Panc1 (cell line): ENCODE measurements around the gene LRRC8C. TPM values are rescaled to one million over a fixed set of nuclear protein-coding genes. Genes with fewer than 3 reads are reported as not detected.

Experiments
- ATAC-seq: fragments of 200-7000 bp; cut with Tn5 transposase; 2 replicates; pipeline ENCODE4 v1.9.1; 2020; ENCODE audit warnings: mild to moderate bottlenecking, moderate library complexity
- BruUV-seq: library from RNA; stranded (reverse); fragments of 400-500 nt; replicated peaks from 2 replicates; lab custom pipeline; 2021; lab: Mats Ljungman, UMichigan
- CTCF ChIA-PET: fragments of 300-600 bp; sonication (Branson Sonifier 250); formaldehyde crosslinking; loops from one replicate; lab custom pipeline; 2022; ENCODE audit warnings: antibody characterized with exemption; lab: Charles Lee
- POLR2A ChIA-PET: fragments of 300-600 bp; sonication (Branson Sonifier 250); formaldehyde crosslinking; loops from one replicate; lab custom pipeline; 2022; ENCODE audit warnings: antibody characterized with exemption; lab: Charles Lee
- DNase-seq: peaks from one replicate; pipeline ENCODE4 v3.0.0-alpha.2; 2010; ENCODE audit warnings: low read depth, low spot score
- H3K27ac ChIP-seq: 2 replicates; pipeline ENCODE4 v1.5.1; 2011; ENCODE audit warnings: mild to moderate bottlenecking, low read length, inconsistent platforms
- H3K27me3 ChIP-seq: fragments of 200-500 bp; sonication (Bioruptor generic); 2 replicates; pipeline ENCODE4 v1.6.0; 2014; ENCODE audit warnings: low read length, inconsistent platforms; ENCODE audit not compliant: control insufficient read depth, insufficient read depth
- H3K36me3 ChIP-seq: fragments of 200-500 bp; sonication (Bioruptor generic); 2 replicates; pipeline ENCODE4 v1.5.1; 2014; ENCODE audit warnings: inconsistent platforms, mild to moderate bottlenecking, low read length, moderate library complexity; ENCODE audit not compliant: control insufficient read depth, insufficient read depth
- H3K4me1 ChIP-seq: 2 replicates; pipeline ENCODE4 v1.5.1; 2011; ENCODE audit warnings: inconsistent platforms, mild to moderate bottlenecking, low read length, moderate library complexity; ENCODE audit not compliant: control insufficient read depth, insufficient read depth
- H3K4me3 ChIP-seq, 2 experiments: 2 replicates each; pipeline ENCODE4 v1.5.1; 2011 to 2012; ENCODE audit warnings: low read depth in 2 of 2, low read length in 2 of 2, mild to moderate bottlenecking in 2 of 2, inconsistent platforms in 1 of 2, moderate library complexity in 1 of 2
- H3K9me3 ChIP-seq: fragments of 200-500 bp; sonication (Bioruptor generic); 2 replicates; pipeline ENCODE4 v1.5.1; 2014; ENCODE audit warnings: low read depth, mild to moderate bottlenecking, inconsistent platforms, low read length, moderate library complexity; ENCODE audit not compliant: control insufficient read depth, insufficient read depth
- POLR2AphosphoS5 ChIP-seq: IDR thresholded peaks from 2 replicates; pipeline ENCODE4 v1.6.1; 2012; ENCODE audit warnings: mild to moderate bottlenecking, low read depth, low read length, moderate library complexity
- SIN3A ChIP-seq: IDR thresholded peaks from 2 replicates; pipeline ENCODE4 v1.6.1; 2012; ENCODE audit warnings: low read depth, mild to moderate bottlenecking, low read length, moderate library complexity, borderline replicate concordance; ENCODE audit not compliant: insufficient read depth
- TCF7L2 ChIP-seq: IDR thresholded peaks from 2 replicates; pipeline ENCODE4 v1.6.1; 2011; ENCODE audit warnings: mild to moderate bottlenecking, low read depth, low read length, inconsistent platforms
- in situ Hi-C: cut with HindIII; loops from 2 replicates; pipeline ENCODE4 v1.10.0; 2016; ENCODE audit warnings: low sequenced_read_pairs, low pct_unique_long_range_greater_than_20kb
- intact Hi-C: fragments of 100-400 bp; cut with micrococcal nuclease; formaldehyde crosslinking; loops from one replicate; pipeline ENCODE4 v1.10.0; 2022; ENCODE audit not compliant: unreplicated experiment
- total RNA-seq: library from RNA; stranded (reverse); gene quantifications from one replicate; pipeline ENCODE4 v1.2.1, GENCODE V29; 2021; ENCODE audit not compliant: unreplicated experiment
- TF ChIP-seq, protein P1 (sequence below), 2 experiments: IDR thresholded peaks; 2 replicates each; pipeline ENCODE4 v1.6.1; 2011 to 2012; ENCODE audit warnings: low read depth in 2 of 2, control low read depth in 1 of 2, low read length in 1 of 2, mild to moderate bottlenecking in 1 of 2, moderate library complexity in 1 of 2; ENCODE audit not compliant: insufficient read depth in 1 of 2
- TF ChIP-seq, protein P2 (sequence below): fragments of 450-650 bp; IDR thresholded peaks from 2 replicates; pipeline ENCODE4 v1.5.1; 2017; ENCODE audit warnings: mild to moderate bottlenecking

LRRC8C gene
- total RNA-seq, 1 experiment from 2014 or later = 17.1 TPM

DNA sequence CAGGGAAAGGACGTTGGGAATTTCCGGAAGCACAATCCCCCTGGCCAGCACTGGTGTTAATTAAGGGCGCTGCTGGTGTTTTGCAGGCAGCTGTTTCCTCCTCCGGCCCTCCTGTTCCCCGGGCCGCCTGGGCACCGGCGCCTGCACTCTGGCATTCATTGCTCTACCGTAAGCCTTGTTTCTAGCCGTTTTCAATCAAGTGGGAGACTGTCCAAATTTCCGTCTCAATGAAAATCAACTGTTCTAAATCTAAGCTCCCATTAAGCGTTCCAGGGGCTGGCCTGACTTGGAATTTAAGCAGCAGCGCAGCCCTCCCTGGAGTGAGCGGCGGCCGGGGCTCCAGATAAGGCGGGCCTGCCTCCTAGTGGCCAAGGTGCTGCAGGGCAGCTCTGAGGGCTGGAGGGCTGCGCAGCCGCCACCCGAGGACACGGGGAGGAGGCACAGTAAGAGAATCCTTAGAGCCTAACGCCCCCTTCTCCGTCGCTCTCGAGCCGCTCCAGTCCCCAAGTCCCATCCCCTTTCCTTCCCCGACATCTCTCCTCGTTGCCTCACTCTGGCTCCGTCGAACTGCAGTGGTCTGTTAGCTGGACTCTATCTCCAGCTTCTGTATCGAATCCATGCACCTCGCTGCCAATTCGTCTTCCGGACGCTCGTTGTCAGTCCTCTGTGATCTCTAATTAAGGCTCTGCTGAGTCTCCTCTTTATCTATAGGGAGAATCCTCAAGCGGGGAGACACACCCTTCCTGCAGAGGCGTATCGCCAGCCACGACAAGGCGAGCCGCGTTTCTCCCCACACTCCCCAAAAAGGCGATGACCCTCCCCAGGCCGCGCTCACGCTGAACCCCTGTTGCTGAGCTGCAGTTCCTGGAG is 130.1 kb downstream of the LRRC8C start:
- no peaks in the 10 kb centered on the region for H3K9me3 ChIP-seq
- peak overlapping the region; percentile 48 to 84 for H3K4me3 ChIP-seq
- peaks cover 5% of the 10 kb centered on the region for H3K4me1 ChIP-seq
- H3K27ac ChIP-seq = peak overlapping the region; percentile 36; the same call in 1 of the 2 replicates
- ChIA-PET CTCF (interaction anchor here (0.6 to 2.6 kb wide), 11 partner anchors 20 to 1258 kb away, joined by 3 to 28 read pairs (median 4); partner anchors contain the start of gene LRRC8C), POLR2A (no interaction called here)
- TF ChIP-seq, protein P1, sequence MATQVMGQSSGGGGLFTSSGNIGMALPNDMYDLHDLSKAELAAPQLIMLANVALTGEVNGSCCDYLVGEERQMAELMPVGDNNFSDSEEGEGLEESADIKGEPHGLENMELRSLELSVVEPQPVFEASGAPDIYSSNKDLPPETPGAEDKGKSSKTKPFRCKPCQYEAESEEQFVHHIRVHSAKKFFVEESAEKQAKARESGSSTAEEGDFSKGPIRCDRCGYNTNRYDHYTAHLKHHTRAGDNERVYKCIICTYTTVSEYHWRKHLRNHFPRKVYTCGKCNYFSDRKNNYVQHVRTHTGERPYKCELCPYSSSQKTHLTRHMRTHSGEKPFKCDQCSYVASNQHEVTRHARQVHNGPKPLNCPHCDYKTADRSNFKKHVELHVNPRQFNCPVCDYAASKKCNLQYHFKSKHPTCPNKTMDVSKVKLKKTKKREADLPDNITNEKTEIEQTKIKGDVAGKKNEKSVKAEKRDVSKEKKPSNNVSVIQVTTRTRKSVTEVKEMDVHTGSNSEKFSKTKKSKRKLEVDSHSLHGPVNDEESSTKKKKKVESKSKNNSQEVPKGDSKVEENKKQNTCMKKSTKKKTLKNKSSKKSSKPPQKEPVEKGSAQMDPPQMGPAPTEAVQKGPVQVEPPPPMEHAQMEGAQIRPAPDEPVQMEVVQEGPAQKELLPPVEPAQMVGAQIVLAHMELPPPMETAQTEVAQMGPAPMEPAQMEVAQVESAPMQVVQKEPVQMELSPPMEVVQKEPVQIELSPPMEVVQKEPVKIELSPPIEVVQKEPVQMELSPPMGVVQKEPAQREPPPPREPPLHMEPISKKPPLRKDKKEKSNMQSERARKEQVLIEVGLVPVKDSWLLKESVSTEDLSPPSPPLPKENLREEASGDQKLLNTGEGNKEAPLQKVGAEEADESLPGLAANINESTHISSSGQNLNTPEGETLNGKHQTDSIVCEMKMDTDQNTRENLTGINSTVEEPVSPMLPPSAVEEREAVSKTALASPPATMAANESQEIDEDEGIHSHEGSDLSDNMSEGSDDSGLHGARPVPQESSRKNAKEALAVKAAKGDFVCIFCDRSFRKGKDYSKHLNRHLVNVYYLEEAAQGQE (IDR thresholded peaks at IDR 0.05; ENCODE audit: insufficient read depth in 1 of 2, low read depth in 2 of 2, low read length in 1 of 2) = 0 out of 4 replicates have a peak, but pooled peaks of 1 of the 2 experiments have one; percentile 42
- TF ChIP-seq, protein P2, sequence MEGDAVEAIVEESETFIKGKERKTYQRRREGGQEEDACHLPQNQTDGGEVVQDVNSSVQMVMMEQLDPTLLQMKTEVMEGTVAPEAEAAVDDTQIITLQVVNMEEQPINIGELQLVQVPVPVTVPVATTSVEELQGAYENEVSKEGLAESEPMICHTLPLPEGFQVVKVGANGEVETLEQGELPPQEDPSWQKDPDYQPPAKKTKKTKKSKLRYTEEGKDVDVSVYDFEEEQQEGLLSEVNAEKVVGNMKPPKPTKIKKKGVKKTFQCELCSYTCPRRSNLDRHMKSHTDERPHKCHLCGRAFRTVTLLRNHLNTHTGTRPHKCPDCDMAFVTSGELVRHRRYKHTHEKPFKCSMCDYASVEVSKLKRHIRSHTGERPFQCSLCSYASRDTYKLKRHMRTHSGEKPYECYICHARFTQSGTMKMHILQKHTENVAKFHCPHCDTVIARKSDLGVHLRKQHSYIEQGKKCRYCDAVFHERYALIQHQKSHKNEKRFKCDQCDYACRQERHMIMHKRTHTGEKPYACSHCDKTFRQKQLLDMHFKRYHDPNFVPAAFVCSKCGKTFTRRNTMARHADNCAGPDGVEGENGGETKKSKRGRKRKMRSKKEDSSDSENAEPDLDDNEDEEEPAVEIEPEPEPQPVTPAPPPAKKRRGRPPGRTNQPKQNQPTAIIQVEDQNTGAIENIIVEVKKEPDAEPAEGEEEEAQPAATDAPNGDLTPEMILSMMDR = peak; percentile 100
- TF ChIP-seq POLR2AphosphoS5 (no peak), SIN3A (peak; percentile 74; the same call in 1 of the 2 replicates)
- in situ Hi-C loops (no loop called here), intact Hi-C loops (loop anchor here (1.0 kb wide), 2 partner anchors 130 to 280 kb away; partner anchors contain the start of gene LRRC8C)
- ATAC-seq (peak; percentile 100), DNase-seq (peak; percentile 48)
- peaks cover 3% of the 10 kb centered on the region; the same call in 1 of the 2 replicates for H3K27me3 ChIP-seq
- no TSS peak for BruUV-seq
- no peaks in the 10 kb centered on the region for H3K36me3 ChIP-seq

DNA sequence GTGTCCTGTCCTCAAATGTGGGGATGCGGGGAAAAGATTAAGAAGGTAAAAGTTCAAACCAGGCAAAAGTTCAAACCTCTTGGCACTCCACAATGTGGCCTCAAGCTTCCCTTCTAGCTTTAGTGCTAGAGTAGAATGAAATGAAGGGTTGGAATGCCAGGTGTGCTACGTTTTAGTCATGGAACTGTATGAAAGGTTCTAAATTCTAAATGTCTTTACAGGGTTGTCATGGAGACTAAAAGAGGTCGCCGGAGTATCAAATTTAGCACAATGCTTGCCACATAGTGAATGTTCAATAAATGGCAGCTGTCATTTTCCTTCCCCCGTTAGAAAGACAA is 130.7 kb downstream of the LRRC8C start:
- intact Hi-C loops (loop anchor here (1.0 kb wide), 2 partner anchors 130 to 280 kb away; partner anchors contain the start of gene LRRC8C), in situ Hi-C loops (no loop called here)
- peaks cover 5% of the 10 kb centered on the region for H3K4me1 ChIP-seq
- ChIA-PET CTCF (interaction anchor here (0.6 to 2.6 kb wide), 9 partner anchors 11 to 281 kb away, joined by 3 to 28 read pairs (median 7); partner anchors contain the start of gene LRRC8C), POLR2A (no interaction called here)
- H3K27ac ChIP-seq = peak overlapping the region; percentile 36; the same call in 1 of the 2 replicates
- no TSS peak for BruUV-seq
- H3K4me3 ChIP-seq = peak overlapping the region; percentile 48 to 84
- TF ChIP-seq SIN3A (no peak), TCF7L2 (no peak)
- TF ChIP-seq, protein P1 (IDR thresholded peaks at IDR 0.05; ENCODE audit: insufficient read depth in 1 of 2, low read depth in 2 of 2, low read length in 1 of 2) = no peak
- ATAC-seq (peak; percentile 12), DNase-seq (no peak)
- peaks cover 6% of the 10 kb centered on the region; the same call in 1 of the 2 replicates for H3K27me3 ChIP-seq
- H3K9me3 ChIP-seq = no peaks in the 10 kb centered on the region
- H3K36me3 ChIP-seq = no peaks in the 10 kb centered on the region
